Neural crest cell (in vitro differentiated cells): ENCODE measurements around the gene DMBX1. TPM values are rescaled to one million over a fixed set of nuclear protein-coding genes. Genes with fewer than 3 reads are reported as not detected.

ENCODE experiments used
- DNase-seq: peaks from one replicate; pipeline ENCODE4 v3.0.0; 2021; ENCODE audit warnings: low read depth, mixed read lengths, low spot score
- H3K27ac Mint-ChIP-seq: one replicate; pipeline ENCODE4 v1.8.0; 2021; ENCODE audit warnings: mild to moderate bottlenecking, mixed read lengths; ENCODE audit not compliant: unreplicated experiment
- H3K27me3 Mint-ChIP-seq: 2 replicates; pipeline ENCODE4 v1.8.0; 2021; ENCODE audit warnings: low read depth, mild to moderate bottlenecking, mixed read lengths
- H3K36me3 Mint-ChIP-seq: 2 replicates; pipeline ENCODE4 v1.8.0; 2021; ENCODE audit warnings: low read depth, mild to moderate bottlenecking, mixed read lengths
- H3K4me1 Mint-ChIP-seq: 2 replicates; pipeline ENCODE4 v1.8.0; 2021; ENCODE audit warnings: mixed read lengths
- H3K4me3 Mint-ChIP-seq: one replicate; pipeline ENCODE4 v1.8.0; 2021; ENCODE audit warnings: mild to moderate bottlenecking, mixed read lengths
- H3K9me3 Mint-ChIP-seq: 2 replicates; pipeline ENCODE4 v1.8.0; 2021; ENCODE audit warnings: mixed read lengths
- total RNA-seq: library from RNA; stranded (reverse); gene quantifications from 2 replicates; pipeline ENCODE4 v1.2.1, GENCODE V29; 2021
- TF ChIP-seq, protein P1 (sequence below): fragments of 200-600 bp; sonication (generic); conservative IDR thresholded peaks from 2 replicates; pipeline ENCODE4 v1.5.0; 2021; ENCODE audit warnings: antibody characterized with exemption, mild to moderate bottlenecking

Gene DMBX1
- total RNA-seq, 1 donor from 2014 or later: not detected

DNA sequence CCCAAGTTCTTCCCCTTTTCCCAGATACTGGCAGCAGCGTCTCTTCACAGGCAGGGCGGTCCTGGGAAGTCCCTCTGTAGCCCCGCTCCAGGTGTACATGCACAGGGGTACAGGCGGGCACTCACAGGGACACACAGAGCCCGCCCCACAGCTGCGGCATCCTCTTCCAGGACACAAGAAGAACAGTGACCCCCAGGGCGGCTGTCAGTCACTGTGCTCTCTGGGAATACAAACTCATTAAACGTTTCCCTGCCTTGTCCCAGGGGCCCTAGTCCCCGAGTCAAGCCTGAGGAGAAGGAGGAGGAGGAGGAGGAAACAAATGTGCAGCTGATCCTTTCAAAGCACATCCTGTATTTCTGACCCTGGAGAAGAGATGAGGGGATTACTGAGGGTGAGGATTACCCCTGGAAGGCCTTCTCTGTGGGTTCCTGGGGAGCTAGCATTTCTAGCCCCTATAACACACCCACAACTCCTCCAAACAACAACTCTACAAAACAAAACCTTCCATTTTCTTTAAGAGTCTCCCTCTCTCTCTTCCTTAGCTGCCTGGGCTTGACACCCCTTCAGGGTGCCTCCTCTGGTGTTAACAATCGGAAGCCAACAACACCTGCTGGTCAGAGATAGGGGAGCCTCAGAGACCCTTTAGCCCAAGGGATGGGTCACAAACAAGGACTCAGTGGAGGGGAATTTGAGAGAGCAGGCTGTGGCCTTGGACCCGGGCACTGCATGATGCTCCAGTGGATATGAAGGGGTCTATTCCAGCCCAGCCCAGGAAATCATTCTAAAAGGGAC is 28.4 kb upstream of the DMBX1 start:
- DNase-seq: no peak
- peaks cover 20% of the 10 kb centered on the region for H3K4me1 Mint-ChIP-seq
- TF ChIP-seq, protein P1, sequence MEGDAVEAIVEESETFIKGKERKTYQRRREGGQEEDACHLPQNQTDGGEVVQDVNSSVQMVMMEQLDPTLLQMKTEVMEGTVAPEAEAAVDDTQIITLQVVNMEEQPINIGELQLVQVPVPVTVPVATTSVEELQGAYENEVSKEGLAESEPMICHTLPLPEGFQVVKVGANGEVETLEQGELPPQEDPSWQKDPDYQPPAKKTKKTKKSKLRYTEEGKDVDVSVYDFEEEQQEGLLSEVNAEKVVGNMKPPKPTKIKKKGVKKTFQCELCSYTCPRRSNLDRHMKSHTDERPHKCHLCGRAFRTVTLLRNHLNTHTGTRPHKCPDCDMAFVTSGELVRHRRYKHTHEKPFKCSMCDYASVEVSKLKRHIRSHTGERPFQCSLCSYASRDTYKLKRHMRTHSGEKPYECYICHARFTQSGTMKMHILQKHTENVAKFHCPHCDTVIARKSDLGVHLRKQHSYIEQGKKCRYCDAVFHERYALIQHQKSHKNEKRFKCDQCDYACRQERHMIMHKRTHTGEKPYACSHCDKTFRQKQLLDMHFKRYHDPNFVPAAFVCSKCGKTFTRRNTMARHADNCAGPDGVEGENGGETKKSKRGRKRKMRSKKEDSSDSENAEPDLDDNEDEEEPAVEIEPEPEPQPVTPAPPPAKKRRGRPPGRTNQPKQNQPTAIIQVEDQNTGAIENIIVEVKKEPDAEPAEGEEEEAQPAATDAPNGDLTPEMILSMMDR: no peak
- peak overlapping the region; percentile 39 for H3K27ac Mint-ChIP-seq
- H3K9me3 Mint-ChIP-seq: no peaks in the 10 kb centered on the region
- H3K36me3 Mint-ChIP-seq: no peaks in the 10 kb centered on the region
- no peak overlapping the region for H3K4me3 Mint-ChIP-seq
- H3K27me3 Mint-ChIP-seq: peaks cover 41% of the 10 kb centered on the region

DNA sequence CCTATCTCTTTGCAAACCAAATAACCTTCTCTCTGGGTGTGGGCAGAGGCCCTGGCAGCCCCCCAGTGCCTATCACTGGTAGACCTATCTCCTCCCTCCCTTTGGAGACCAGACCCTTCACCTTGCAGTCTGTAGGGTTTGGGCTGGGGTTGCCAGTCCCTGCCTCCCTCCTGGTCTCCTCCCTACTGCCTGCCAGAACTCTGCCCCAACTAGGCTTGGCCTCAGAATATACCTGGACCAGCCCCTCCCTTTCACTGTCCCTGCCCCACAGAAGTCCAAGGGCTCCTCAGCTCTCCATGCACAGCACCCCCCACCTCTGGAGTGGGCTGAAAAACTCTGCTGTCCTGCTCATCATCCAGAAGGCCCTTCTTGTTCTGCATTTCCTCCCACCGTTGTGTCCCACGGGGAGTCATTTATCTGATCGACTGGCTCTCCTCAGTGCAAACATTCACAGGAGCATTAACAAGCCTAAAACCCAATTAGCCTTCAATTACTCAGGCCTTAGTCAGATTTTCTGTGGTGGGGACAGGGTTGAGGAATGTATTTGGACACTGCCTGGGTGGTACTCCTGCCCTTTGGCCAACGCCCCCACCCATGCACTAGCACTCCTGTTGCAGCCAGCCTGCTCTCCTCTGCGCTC is 27.7 kb upstream of the DMBX1 start:
- peaks cover 22% of the 10 kb centered on the region for H3K4me1 Mint-ChIP-seq
- H3K27ac Mint-ChIP-seq: no peak overlapping the region
- TF ChIP-seq, protein P1: no peak
- H3K36me3 Mint-ChIP-seq: no peaks in the 10 kb centered on the region
- no peaks in the 10 kb centered on the region for H3K9me3 Mint-ChIP-seq
- H3K4me3 Mint-ChIP-seq: no peak overlapping the region
- peaks cover 44% of the 10 kb centered on the region for H3K27me3 Mint-ChIP-seq
- DNase-seq: no peak

DNA sequence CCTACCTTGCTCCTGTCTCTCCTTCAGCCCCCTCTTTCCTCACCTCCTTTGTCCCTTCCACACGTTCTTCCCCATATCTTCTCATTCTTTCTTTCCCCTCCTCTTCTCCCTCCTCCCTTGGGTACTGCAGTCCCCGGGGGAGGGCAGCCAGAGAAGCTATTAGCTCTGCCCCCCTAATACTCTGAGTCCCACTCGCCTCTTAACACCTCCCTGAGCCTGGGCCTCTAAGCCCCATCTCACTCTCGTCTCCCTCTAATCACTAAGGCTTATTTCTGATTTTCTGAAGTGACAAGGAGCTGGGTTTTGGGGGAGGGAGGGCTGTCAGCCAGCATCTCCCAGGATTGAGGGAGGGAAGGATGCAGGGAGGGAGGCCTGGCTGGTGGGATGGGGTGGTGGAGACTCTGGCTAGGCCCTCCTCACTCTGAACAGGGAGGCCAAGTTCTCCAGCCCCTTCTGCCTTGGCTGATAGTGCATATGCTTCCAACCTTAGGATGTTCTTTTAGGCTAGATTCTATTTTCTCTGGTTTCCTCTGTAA is 25.6 kb upstream of the DMBX1 start:
- peaks cover 51% of the 10 kb centered on the region for H3K27me3 Mint-ChIP-seq

DNA sequence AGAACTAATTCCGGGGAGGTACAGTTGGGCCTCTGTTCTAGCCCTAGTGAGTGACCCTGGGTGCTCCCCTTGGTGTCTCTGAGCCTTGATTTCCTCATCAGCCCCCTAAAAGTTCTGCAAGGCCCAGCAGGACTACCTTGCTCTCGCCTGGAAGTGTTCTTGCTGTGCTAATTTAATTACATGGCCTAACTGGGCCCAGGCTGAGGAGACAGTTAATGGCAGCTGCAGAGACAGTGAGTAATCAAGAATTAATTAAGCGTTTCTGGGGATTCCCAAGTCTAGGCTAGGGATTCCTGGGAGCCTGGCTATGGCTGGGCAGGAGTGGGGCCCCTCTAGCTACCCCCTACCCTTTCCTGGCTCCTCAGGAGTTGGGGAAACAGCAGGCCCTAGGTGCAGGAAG is 24.7 kb upstream of the DMBX1 start:
- no peaks in the 10 kb centered on the region for H3K9me3 Mint-ChIP-seq
- H3K27ac Mint-ChIP-seq: no peak overlapping the region
- H3K27me3 Mint-ChIP-seq: peaks cover 47% of the 10 kb centered on the region
- peaks cover 27% of the 10 kb centered on the region for H3K4me1 Mint-ChIP-seq
- TF ChIP-seq, protein P1: no peak
- no peaks in the 10 kb centered on the region for H3K36me3 Mint-ChIP-seq
- DNase-seq: no peak
- no peak overlapping the region for H3K4me3 Mint-ChIP-seq

More for the DNA sequence above, 25.6 kb upstream of the DMBX1 start:
- Mint-ChIP-seq H3K36me3 (no peaks in the 10 kb centered on the region), H3K4me1 (peaks cover 27% of the 10 kb centered on the region), H3K4me3 (no peak overlapping the region), H3K27ac (no peak overlapping the region), H3K9me3 (no peaks in the 10 kb centered on the region)
- TF ChIP-seq, protein P1: no peak
- DNase-seq: no peak

DNA sequence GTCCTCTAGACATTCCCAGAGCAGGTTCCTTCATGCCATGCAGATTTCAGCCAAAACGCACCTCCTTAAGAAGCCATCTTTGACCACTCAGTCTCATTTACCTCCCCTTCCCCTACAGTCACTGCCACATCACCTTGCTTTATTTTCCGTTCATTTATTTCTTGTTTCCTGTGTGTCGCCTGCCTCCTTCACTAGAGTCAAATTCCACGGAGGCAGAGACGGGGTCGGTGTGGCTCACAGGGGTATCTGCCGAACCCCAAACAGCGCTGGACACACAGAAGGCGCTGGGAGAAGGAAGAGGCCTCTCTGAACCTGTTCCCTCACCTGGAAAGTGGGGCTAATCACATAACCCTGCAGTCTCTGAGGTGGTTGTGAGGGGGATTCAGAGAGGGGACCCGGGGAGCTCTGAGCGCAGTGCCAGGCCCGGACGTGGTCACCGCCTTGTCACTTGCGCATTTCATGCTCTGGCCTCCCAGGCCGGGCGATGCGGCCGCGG is 23.6 kb upstream of the DMBX1 start:
- Mint-ChIP-seq H3K4me1 (peaks cover 26% of the 10 kb centered on the region), H3K4me3 (peak overlapping the region; percentile 76), H3K36me3 (no peaks in the 10 kb centered on the region), H3K27me3 (peaks cover 48% of the 10 kb centered on the region), H3K9me3 (no peaks in the 10 kb centered on the region), H3K27ac (no peak overlapping the region)
- DNase-seq: no peak
- TF ChIP-seq, protein P1: no peak
